GM23248 (cell line): Measurements from ENCODE around the gene KLHDC4. TPM values are rescaled to one million over a fixed set of nuclear protein-coding genes. Genes with fewer than 3 reads are reported as not detected.

Experiments
- DNase-seq: peaks from one replicate; pipeline ENCODE4 v3.0.0-alpha.2; 2015
- H2AFZ ChIP-seq: fragments of 200-600 bp; sonication (generic); 2 replicates; pipeline ENCODE4 v1.6.1; 2016; ENCODE audit warnings: antibody characterized with exemption
- H3F3A ChIP-seq: fragments of 200-600 bp; sonication (generic); 2 replicates; pipeline ENCODE4 v1.6.1; 2016; ENCODE audit warnings: mild to moderate bottlenecking, antibody characterized with exemption, mixed run types; ENCODE audit not compliant: insufficient read depth
- H3K27ac ChIP-seq: fragments of 200-600 bp; sonication (generic); 2 replicates; pipeline ENCODE4 v1.5.1; 2016; ENCODE audit warnings: mild to moderate bottlenecking
- H3K27me3 ChIP-seq: fragments of 200-600 bp; sonication (generic); replicated peaks from 2 replicates; pipeline ENCODE4 v1.6.1; 2016; ENCODE audit warnings: mild to moderate bottlenecking; ENCODE audit not compliant: insufficient read depth
- H3K36me3 ChIP-seq: fragments of 200-600 bp; sonication (generic); 2 replicates; pipeline ENCODE4 v1.6.1; 2016; ENCODE audit warnings: low read depth, mild to moderate bottlenecking
- H3K4me1 ChIP-seq: fragments of 200-600 bp; sonication (generic); 2 replicates; pipeline ENCODE4 v1.6.1; 2016; ENCODE audit warnings: mild to moderate bottlenecking; ENCODE audit not compliant: insufficient read depth
- H3K4me2 ChIP-seq: fragments of 200-600 bp; sonication (generic); one replicate; pipeline ENCODE4 v1.6.1; 2016; ENCODE audit warnings: mild to moderate bottlenecking; ENCODE audit not compliant: unreplicated experiment
- H3K4me3 ChIP-seq: fragments of 200-600 bp; sonication (generic); 2 replicates; pipeline ENCODE4 v1.5.1; 2016; ENCODE audit warnings: mild to moderate bottlenecking
- H3K79me2 ChIP-seq: fragments of 200-600 bp; sonication (generic); 2 replicates; pipeline ENCODE4 v1.6.1; 2016; ENCODE audit warnings: mild to moderate bottlenecking; ENCODE audit not compliant: insufficient read depth
- H3K9ac ChIP-seq: fragments of 200-600 bp; sonication (generic); 2 replicates; pipeline ENCODE4 v1.6.1; 2016; ENCODE audit warnings: mild to moderate bottlenecking
- H3K9me2 ChIP-seq: fragments of 200-600 bp; sonication (generic); 2 replicates; pipeline ENCODE4 v1.6.1; 2016; ENCODE audit warnings: mixed run types, mild to moderate bottlenecking, moderate library complexity; ENCODE audit not compliant: insufficient read depth
- H3K9me3 ChIP-seq: fragments of 200-600 bp; sonication (generic); one replicate; pipeline ENCODE4 v1.6.1; 2017; ENCODE audit warnings: low read depth
- H4K20me1 ChIP-seq: fragments of 200-600 bp; sonication (generic); 2 replicates; pipeline ENCODE4 v1.6.0; 2016; ENCODE audit not compliant: insufficient read depth
- EZH2 ChIP-seq: fragments of 200-600 bp; sonication (generic); IDR thresholded peaks from 2 replicates; pipeline ENCODE4 v1.6.1; 2018; ENCODE audit warnings: antibody characterized with exemption, mild to moderate bottlenecking; ENCODE audit not compliant: insufficient read depth, poor library complexity, severe bottlenecking
- EZH2phosphoT487 ChIP-seq: fragments of 200-600 bp; sonication (generic); IDR thresholded peaks from 2 replicates; pipeline ENCODE4 v1.6.1; 2018; ENCODE audit warnings: antibody characterized with exemption, moderate library complexity, mild to moderate bottlenecking, low read depth; ENCODE audit not compliant: insufficient read depth
- WGBS, 2 experiments: methylation state at CpG; one replicate each; pipeline ENCODE4 v1.1.6; 2015 to 2017; ENCODE audit warnings: low lambda C conversion rate in 2 of 2, low coverage in 1 of 2; ENCODE audit errors: missing lambda C conversion rate in 2 of 2; 5-methylcytosine and 5-hydroxymethylcytosine counted together
- in situ Hi-C: fragments of 300-500 bp; cut with MboI; formaldehyde crosslinking; loops from 2 replicates; pipeline ENCODE4 v1.15.0; 2020
- polyA plus RNA-seq: library from polyadenylated mRNA; unstranded; fragments of >200 nt; fragmentation: Nextera tagmentation; extraction: Ambion mirVana; gene quantifications from 2 replicates; pipeline ENCODE4 v1.2.1, GENCODE V29; 2016
- total RNA-seq: library from RNA; depleted of rRNA; stranded (reverse); fragments of >200 nt; shearing (Covaris generic); gene quantifications from 2 replicates; pipeline ENCODE4 v1.2.3, GENCODE V29; 2014

Gene KLHDC4
- total and polyA plus RNA-seq, 2 experiments from 2014 or later = 8.8 to 9.4 TPM

- no peak for DNase-seq
- no peaks in the 10 kb centered on the region for H3K9me2 ChIP-seq
- no peaks in the 10 kb centered on the region for H3K9me3 ChIP-seq
- H4K20me1 ChIP-seq = no peaks in the 10 kb centered on the region
- H3K36me3 ChIP-seq = no peaks in the 10 kb centered on the region; the same call in 1 of the 2 replicates
- in situ Hi-C loops = no loop called here
- TF ChIP-seq EZH2phosphoT487 = no peak
- no peak for TF ChIP-seq EZH2
- no peaks in the 10 kb centered on the region for H3K27me3 ChIP-seq
- no peak overlapping the region for H3K4me2 ChIP-seq
- H3K9ac ChIP-seq = no peak overlapping the region
- no peak overlapping the region for H3K27ac ChIP-seq
- no peaks in the 10 kb centered on the region for H3K79me2 ChIP-seq
- no peak overlapping the region for H3K4me3 ChIP-seq
- H2AFZ ChIP-seq = no peak overlapping the region
- H3F3A ChIP-seq = no peaks in the 10 kb centered on the region
- whole genome bisulfite sequencing, 2 experiments = 93 to 94% methylated on average over 10 to 19 of the region's 19 CpGs
- no peaks in the 10 kb centered on the region for H3K4me1 ChIP-seq
Observed at GRCh38 chr16:87700406-87701077, 65.2 kb downstream of the KLHDC4 start.

GRCh38 chr16:87698676-87699199 is 67.0 kb downstream of the KLHDC4 start:
- Histone ChIP-seq H3K9ac (no peak overlapping the region), H4K20me1 (no peaks in the 10 kb centered on the region), H3K4me1 (no peaks in the 10 kb centered on the region), H3F3A (no peaks in the 10 kb centered on the region), H3K9me2 (no peaks in the 10 kb centered on the region), H2AFZ (no peak overlapping the region), H3K4me2 (no peak overlapping the region), H3K9me3 (no peaks in the 10 kb centered on the region), H3K79me2 (no peaks in the 10 kb centered on the region), H3K27ac (no peak overlapping the region), H3K4me3 (no peak overlapping the region), H3K27me3 (no peaks in the 10 kb centered on the region), H3K36me3 (no peaks in the 10 kb centered on the region; the same call in 1 of the 2 replicates)
- no peak for DNase-seq
- TF ChIP-seq EZH2 (no peak), EZH2phosphoT487 (no peak)
- WGBS, 2 experiments = 66 to 69% methylated on average over 20 of the region's 20 CpGs
- in situ Hi-C loops = no loop called here

GRCh38 chr16:87698241-87698640 is 67.5 kb downstream of the KLHDC4 start:
- 72 to 83% methylated on average over 7 of the region's 7 CpGs for WGBS, 2 experiments
- no peak overlapping the region for H3K4me2 ChIP-seq
- H3K9me2 ChIP-seq = no peaks in the 10 kb centered on the region
- DNase-seq = no peak
- no peak overlapping the region for H3K27ac ChIP-seq
- no peaks in the 10 kb centered on the region; the same call in 1 of the 2 replicates for H3K36me3 ChIP-seq
- H3K9ac ChIP-seq = no peak overlapping the region
- no peaks in the 10 kb centered on the region for H3K79me2 ChIP-seq
- H3K4me1 ChIP-seq = no peaks in the 10 kb centered on the region
- H2AFZ ChIP-seq = no peak overlapping the region
- H4K20me1 ChIP-seq = no peaks in the 10 kb centered on the region
- H3K27me3 ChIP-seq = no peaks in the 10 kb centered on the region
- in situ Hi-C loops = no loop called here
- H3K9me3 ChIP-seq = no peaks in the 10 kb centered on the region
- H3F3A ChIP-seq = no peaks in the 10 kb centered on the region
- H3K4me3 ChIP-seq = no peak overlapping the region
- TF ChIP-seq EZH2phosphoT487 (no peak), EZH2 (no peak)

GRCh38 chr16:87697792-87698191 is 68.0 kb downstream of the KLHDC4 start:
- H3K36me3 ChIP-seq = no peaks in the 10 kb centered on the region; the same call in 1 of the 2 replicates
- in situ Hi-C loops = no loop called here

More at GRCh38 chr16:87697792-87698191, 68.0 kb downstream of the KLHDC4 start:
- Histone ChIP-seq H3K4me3 (no peak overlapping the region), H3K79me2 (no peaks in the 10 kb centered on the region), H3K4me2 (no peak overlapping the region), H3K9me2 (no peaks in the 10 kb centered on the region), H2AFZ (no peak overlapping the region), H3K27ac (no peak overlapping the region), H3K9me3 (no peaks in the 10 kb centered on the region), H4K20me1 (no peaks in the 10 kb centered on the region), H3K9ac (no peak overlapping the region), H3K4me1 (no peaks in the 10 kb centered on the region), H3K27me3 (no peaks in the 10 kb centered on the region), H3F3A (no peaks in the 10 kb centered on the region)
- no peak for DNase-seq
- TF ChIP-seq EZH2phosphoT487 (no peak), EZH2 (no peak)
- WGBS, 2 experiments = 96% methylated on average over 14 of the region's 14 CpGs
